Skeletal muscle satellite cell (primary cell): ENCODE measurements around the gene POU6F2. TPM values are rescaled to one million over a fixed set of nuclear protein-coding genes. Genes with fewer than 3 reads are reported as not detected.

Experiments
- H3K27me3 ChIP-seq: 2 replicates; pipeline ENCODE4 v1.7.0; 2013; ENCODE audit warnings: low read length; ENCODE audit not compliant: control insufficient read depth, insufficient read depth
- H3K36me3 ChIP-seq: 2 replicates; pipeline ENCODE4 v1.7.0; 2013; ENCODE audit warnings: mild to moderate bottlenecking, control low read depth, low read length; ENCODE audit not compliant: insufficient read depth
- H3K4me1 ChIP-seq: 2 replicates; pipeline ENCODE4 v1.7.0; 2013; ENCODE audit warnings: low read length; ENCODE audit not compliant: control insufficient read depth, insufficient read depth
- H3K4me2 ChIP-seq: 2 replicates; pipeline ENCODE4 v1.7.0; 2013; ENCODE audit warnings: mild to moderate bottlenecking, low read length
- H3K4me3 ChIP-seq: 2 replicates; pipeline ENCODE4 v1.7.0; 2013; ENCODE audit warnings: low read length
- H3K9ac ChIP-seq: 2 replicates; pipeline ENCODE4 v1.7.0; 2013; ENCODE audit warnings: mild to moderate bottlenecking, low read depth, low read length, moderate library complexity
- H3K9me3 ChIP-seq: replicated peaks from 2 replicates; pipeline ENCODE4 v1.7.0; 2013; ENCODE audit warnings: mild to moderate bottlenecking, control low read depth, low read length
- total RNA-seq: library from RNA; depleted of rRNA; stranded (reverse); fragments of >200 nt; gene quantifications from 2 replicates; pipeline ENCODE4 v1.2.3, GENCODE V29; 2012; rRNA removed

The POU6F2 gene
- total RNA-seq, result not detected in 2 replicates

DNA sequence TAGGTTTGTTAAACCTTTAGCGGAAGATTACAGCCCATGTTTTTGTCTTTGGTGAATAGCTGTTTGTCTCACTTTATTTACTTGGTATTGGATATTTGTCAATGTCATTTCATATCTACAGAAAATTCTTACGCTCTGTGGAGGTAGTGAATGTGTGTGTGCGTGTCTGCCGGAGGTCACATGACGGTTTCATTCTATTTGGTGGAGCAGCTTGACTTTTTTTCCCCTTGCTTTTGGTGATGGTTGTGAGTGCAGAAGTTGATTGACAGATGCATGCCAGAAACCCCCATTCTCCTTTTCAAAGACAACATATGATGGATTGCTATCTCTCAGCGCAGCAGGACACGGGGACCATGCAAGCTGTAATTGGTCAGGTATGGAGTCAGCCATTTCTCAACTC is at the start of gene POU6F2:
POU6F2 (plus strand) TSS at position 225 of the 400 bp plus-strand sequence; CDS start at position 270, 45 bp downstream.
- no peaks in the 10 kb centered on the region for H3K9me3 ChIP-seq
- H3K4me2 ChIP-seq, result no peak within 1 kb of the TSS
- no peak within 1 kb of the TSS for H3K4me3 ChIP-seq
- H3K9ac ChIP-seq, result no peak within 1 kb of the TSS
- H3K36me3 ChIP-seq, result no peaks in the 10 kb centered on the region
- H3K27me3 ChIP-seq, result peaks cover 43% of the 10 kb centered on the region
- H3K4me1 ChIP-seq, result no peaks in the 10 kb centered on the region

DNA sequence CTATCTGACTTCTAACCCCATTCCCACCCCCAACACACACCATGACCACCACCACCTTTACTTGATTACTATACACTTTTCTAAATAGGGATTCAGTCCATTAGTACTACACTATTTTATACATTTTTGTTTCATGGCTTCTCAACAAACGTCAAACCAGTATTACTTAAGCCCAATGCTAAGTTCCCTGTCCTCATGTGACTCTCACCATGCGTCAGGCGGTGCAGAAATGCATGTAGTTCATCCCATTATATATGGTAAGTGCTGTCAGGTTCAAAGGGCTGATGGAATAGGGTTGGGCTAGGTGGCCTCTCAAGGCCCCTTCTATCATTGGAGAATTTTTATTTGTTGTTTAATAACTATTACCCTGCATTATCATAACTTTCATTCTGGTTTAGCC is 49.2 kb upstream of the POU6F2 start:
- H3K36me3 ChIP-seq, result no peaks in the 10 kb centered on the region
- peaks cover 11% of the 10 kb centered on the region for H3K4me1 ChIP-seq
- peaks cover 4% of the 10 kb centered on the region for H3K27me3 ChIP-seq
- no peak overlapping the region for H3K4me3 ChIP-seq
- H3K9me3 ChIP-seq, result no peaks in the 10 kb centered on the region
- H3K9ac ChIP-seq, result no peak overlapping the region
- no peak overlapping the region for H3K4me2 ChIP-seq

DNA sequence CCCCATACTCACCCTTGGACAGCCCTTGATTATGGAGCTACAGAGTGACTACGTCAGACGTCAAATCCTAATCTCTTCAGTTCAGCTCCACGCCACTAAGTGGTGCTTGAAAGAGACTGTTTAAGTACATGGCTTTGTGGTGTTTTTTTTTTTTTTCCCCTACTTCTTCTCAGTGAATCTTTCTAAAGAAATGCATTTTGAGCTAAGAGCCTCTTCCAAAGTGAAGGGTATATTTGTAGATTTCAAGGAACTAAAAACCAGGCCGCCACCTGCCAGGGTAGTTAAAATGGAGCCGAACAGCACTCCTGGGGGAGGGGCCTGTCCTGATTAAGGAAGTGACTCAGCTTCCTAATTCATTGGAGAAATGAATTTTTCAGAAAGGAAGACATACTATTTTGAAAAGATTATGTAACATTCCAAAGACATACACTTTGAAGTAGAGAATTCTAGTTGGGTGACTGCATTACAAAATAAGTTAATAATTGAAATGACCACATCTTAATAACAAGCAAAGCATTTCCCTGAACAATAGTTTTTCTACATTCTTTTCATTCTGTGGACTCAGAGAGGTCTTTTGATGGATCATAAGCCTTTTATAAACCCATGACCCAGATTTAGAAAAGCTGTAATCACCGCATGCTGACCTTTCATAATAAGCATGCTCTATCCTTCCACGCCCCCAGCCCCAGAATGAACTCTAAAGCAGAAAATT is 48.1 kb upstream of the POU6F2 start:
- Histone ChIP-seq H3K4me2 (no peak overlapping the region), H3K9ac (no peak overlapping the region), H3K4me3 (no peak overlapping the region), H3K9me3 (no peaks in the 10 kb centered on the region), H3K27me3 (peaks cover 4% of the 10 kb centered on the region), H3K36me3 (no peaks in the 10 kb centered on the region), H3K4me1 (peaks cover 11% of the 10 kb centered on the region)

DNA sequence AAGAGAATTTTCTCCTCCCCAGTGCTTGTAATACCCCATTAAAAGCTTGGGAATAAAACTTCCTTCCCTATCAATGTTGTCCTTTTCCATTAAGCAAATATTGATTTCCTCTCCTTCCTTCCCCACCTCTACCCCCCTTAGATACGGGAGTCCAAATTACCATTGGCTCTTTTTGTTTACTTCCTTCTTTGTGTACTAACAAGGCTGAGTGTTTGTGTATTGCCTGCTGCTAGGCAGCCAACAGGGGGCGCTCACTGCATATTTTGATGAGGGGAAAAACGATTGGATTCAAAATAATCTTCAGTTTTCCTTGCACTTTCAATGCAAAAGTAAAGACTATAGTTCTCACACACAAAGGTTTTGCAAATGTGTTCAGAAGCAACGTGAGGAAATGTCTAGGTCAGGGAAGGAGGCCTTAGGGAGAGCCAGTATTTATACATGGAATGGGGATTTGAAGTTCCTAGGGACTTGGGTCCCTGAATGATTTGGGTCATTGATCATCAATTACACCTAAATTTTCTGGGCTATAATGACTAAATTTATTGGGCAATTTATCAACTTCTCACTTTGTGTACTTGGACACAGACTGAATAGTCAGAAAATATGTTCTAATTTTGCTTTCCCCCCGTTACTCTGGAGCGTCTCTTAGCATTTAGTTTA is 45.1 kb upstream of the POU6F2 start:
- H3K4me1 ChIP-seq, result peaks cover 11% of the 10 kb centered on the region

DNA sequence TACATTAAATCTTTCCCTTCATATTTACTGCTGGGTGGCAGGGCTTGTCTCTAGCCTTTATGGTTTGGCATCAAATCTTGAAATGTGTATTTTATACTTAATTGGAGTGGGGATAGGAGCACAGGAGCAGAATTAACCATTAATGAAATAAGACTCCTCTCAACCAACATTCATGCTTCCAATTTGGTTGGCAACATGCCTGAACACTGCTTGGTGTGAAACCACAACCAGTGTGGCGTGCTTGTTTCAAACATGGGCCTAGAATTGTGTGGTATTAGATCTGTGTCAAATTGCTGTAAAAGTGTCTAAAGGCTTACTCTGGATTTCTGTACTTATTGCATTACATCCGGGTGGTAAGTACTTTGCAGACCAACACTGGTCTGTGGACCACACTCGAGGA is 43.7 kb upstream of the POU6F2 start:
- no peak overlapping the region for H3K4me3 ChIP-seq
- H3K9ac ChIP-seq, result no peak overlapping the region
- peaks cover 11% of the 10 kb centered on the region for H3K4me1 ChIP-seq
- H3K9me3 ChIP-seq, result no peaks in the 10 kb centered on the region
- no peaks in the 10 kb centered on the region for H3K27me3 ChIP-seq
- no peak overlapping the region for H3K4me2 ChIP-seq
- no peaks in the 10 kb centered on the region for H3K36me3 ChIP-seq

More for the DNA sequence above, 45.1 kb upstream of the POU6F2 start:
- Histone ChIP-seq H3K4me3 (no peak overlapping the region), H3K36me3 (no peaks in the 10 kb centered on the region), H3K4me2 (no peak overlapping the region), H3K9ac (no peak overlapping the region), H3K27me3 (no peaks in the 10 kb centered on the region), H3K9me3 (no peaks in the 10 kb centered on the region)

- no peaks in the 10 kb centered on the region for H3K9me3 ChIP-seq
- H3K4me3 ChIP-seq, result no peak overlapping the region
- no peaks in the 10 kb centered on the region for H3K36me3 ChIP-seq
- peaks cover 6% of the 10 kb centered on the region for H3K4me1 ChIP-seq
- no peak overlapping the region for H3K9ac ChIP-seq
- no peak overlapping the region for H3K4me2 ChIP-seq
- no peaks in the 10 kb centered on the region for H3K27me3 ChIP-seq
Observed at GRCh38 chr7:38934536-38934935, 43.2 kb upstream of the POU6F2 start.

GRCh38 chr7:38936641-38937040 is 41.1 kb upstream of the POU6F2 start:
- Histone ChIP-seq H3K4me3 (no peak overlapping the region), H3K4me2 (no peak overlapping the region), H3K36me3 (no peaks in the 10 kb centered on the region)

GRCh38 chr7:38938001-38938485 is 39.7 kb upstream of the POU6F2 start:
- no peak overlapping the region for H3K4me3 ChIP-seq
- H3K9me3 ChIP-seq, result no peaks in the 10 kb centered on the region
- no peak overlapping the region for H3K9ac ChIP-seq
- H3K27me3 ChIP-seq, result peaks cover 7% of the 10 kb centered on the region
- no peak overlapping the region for H3K4me2 ChIP-seq
- H3K36me3 ChIP-seq, result no peaks in the 10 kb centered on the region
- H3K4me1 ChIP-seq, result no peaks in the 10 kb centered on the region

More at GRCh38 chr7:38936641-38937040, 41.1 kb upstream of the POU6F2 start:
- H3K4me1 ChIP-seq, result no peaks in the 10 kb centered on the region
- H3K9me3 ChIP-seq, result no peaks in the 10 kb centered on the region
- no peaks in the 10 kb centered on the region for H3K27me3 ChIP-seq
- no peak overlapping the region for H3K9ac ChIP-seq

- H3K36me3 ChIP-seq, result no peaks in the 10 kb centered on the region
- no peaks in the 10 kb centered on the region for H3K9me3 ChIP-seq
- no peaks in the 10 kb centered on the region for H3K4me1 ChIP-seq
- H3K27me3 ChIP-seq, result peaks cover 8% of the 10 kb centered on the region
- H3K4me2 ChIP-seq, result no peak overlapping the region
- no peak overlapping the region for H3K4me3 ChIP-seq
- no peak overlapping the region for H3K9ac ChIP-seq
Observed at GRCh38 chr7:38938589-38938988, 39.1 kb upstream of the POU6F2 start.

DNA sequence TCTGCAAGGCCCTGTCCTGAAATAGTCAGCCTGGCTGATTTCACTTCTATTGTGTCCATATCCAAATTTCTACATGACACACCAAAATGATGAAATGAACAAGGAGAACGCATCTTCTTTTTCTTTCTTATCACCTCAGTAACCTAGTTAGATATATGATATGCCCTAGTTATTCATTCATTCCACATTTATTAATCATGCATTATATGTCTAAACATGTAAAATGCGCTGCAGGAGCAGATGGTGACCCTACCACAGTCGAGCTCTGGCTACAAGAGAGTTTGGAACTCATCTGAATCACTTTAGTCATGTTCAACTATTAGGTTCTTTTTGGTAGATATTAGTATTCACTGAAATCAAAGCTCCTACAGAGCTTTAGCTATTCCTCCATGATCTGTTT is 36.9 kb upstream of the POU6F2 start:
- H3K4me3 ChIP-seq, result no peak overlapping the region
- H3K27me3 ChIP-seq, result peaks cover 8% of the 10 kb centered on the region
- H3K9ac ChIP-seq, result no peak overlapping the region
- no peaks in the 10 kb centered on the region for H3K9me3 ChIP-seq
- H3K36me3 ChIP-seq, result no peaks in the 10 kb centered on the region
- H3K4me2 ChIP-seq, result no peak overlapping the region
- no peaks in the 10 kb centered on the region for H3K4me1 ChIP-seq

DNA sequence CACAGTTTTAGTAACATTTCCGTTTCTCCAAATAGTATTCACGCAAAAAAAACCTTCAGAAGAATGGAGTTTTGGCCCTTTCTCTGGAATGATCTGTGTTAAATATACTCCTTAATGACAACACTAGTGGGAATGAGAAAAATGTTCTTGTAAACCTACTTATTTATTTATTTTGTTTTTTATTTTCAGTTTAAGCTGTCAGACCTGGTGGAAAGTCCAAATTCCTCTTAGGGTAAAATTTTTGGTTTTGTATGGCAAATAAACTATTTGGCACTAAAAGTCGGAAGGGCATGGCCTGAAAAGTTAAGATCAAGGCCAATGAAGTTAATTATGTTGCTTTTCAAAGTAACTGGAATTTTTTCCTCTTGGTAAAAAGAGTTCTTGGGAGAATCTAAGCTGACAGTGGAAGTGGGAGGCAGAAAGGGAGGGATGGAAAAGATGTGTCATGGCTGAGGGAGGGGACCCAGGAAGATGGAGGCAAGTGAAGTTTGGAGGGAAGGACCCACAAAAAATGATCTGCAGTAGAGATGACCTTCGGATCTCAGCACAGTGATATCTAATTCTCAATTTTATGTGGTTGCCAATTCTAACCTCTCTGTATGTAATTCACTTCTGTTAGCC is 35.2 kb upstream of the POU6F2 start:
- no peak overlapping the region for H3K4me2 ChIP-seq
- H3K36me3 ChIP-seq, result no peaks in the 10 kb centered on the region
- no peaks in the 10 kb centered on the region for H3K9me3 ChIP-seq
- H3K9ac ChIP-seq, result no peak overlapping the region
- no peaks in the 10 kb centered on the region for H3K4me1 ChIP-seq
- peaks cover 8% of the 10 kb centered on the region for H3K27me3 ChIP-seq
- H3K4me3 ChIP-seq, result no peak overlapping the region
